ENCODE data around the gene ONECUT3. TPM values are rescaled to one million over a fixed set of nuclear protein-coding genes. Genes with fewer than 3 reads are reported as not detected.

Gene ONECUT3
- total and polyA plus RNA-seq, 2 donors (not counting 3 experiments of a cell fraction or from before 2014, with no cell fraction given), result not detected

GRCh38 chr19:1762243-1763117, 9.2 kb downstream of the ONECUT3 start:
- H3K4me1 ChIP-seq (ENCODE audit: control insufficient read depth, extremely low read depth, insufficient read depth, low read length), result no peaks in the 10 kb centered on the region
- POLR2A ChIA-PET, result no interaction called here
- H3K36me3 ChIP-seq (ENCODE audit: control insufficient read depth in 2 of 2, extremely low read depth in 1 of 2, insufficient read depth in 2 of 2, low read length in 2 of 2), result no peaks in the 10 kb centered on the region
- FAIRE-seq, result no peak
- TF ChIP-seq CTCF (IDR thresholded peaks at IDR 0.05; ENCODE audit: extremely low read depth in 1 of 2, insufficient read depth in 1 of 2, low read depth in 1 of 2, low read length in 2 of 2) (no peak), GATA2 (IDR thresholded peaks at IDR 0.05; ENCODE audit: insufficient read depth, insufficient read length, low read depth, low read length) (no peak), MYC (IDR thresholded peaks at IDR 0.05; ENCODE audit: low read depth, low read length) (no peak), EZH2 (IDR thresholded peaks at IDR 0.05; ENCODE audit: borderline replicate concordance, low read depth, low read length, severe bottlenecking) (no peak), MAX (IDR thresholded peaks at IDR 0.05; ENCODE audit: insufficient read depth, insufficient read length) (no peak), POLR2AphosphoS5 (IDR thresholded peaks at IDR 0.05; ENCODE audit: insufficient read depth, low read depth, low read length) (no peak), FOS (IDR thresholded peaks at IDR 0.05; ENCODE audit: borderline replicate concordance, insufficient read depth, low read length) (no peak), POLR2A (IDR thresholded peaks at IDR 0.05; ENCODE audit: low read depth, low read length) (no peak), JUN (IDR thresholded peaks at IDR 0.05; ENCODE audit: borderline replicate concordance, insufficient read depth, insufficient read length, low read depth) (no peak)
- no peak overlapping the region for H2AFZ ChIP-seq (ENCODE audit: low read depth, low read length)
- CTCF ChIA-PET, result interaction anchor here (0.6 to 1.5 kb wide), 3 partner anchors 18 to 99 kb away, joined by 3 to 5 read pairs (median 4); no protein-coding TSS in a partner anchor
- intact Hi-C loops (cut with micrococcal nuclease) (no loop called here), dilution Hi-C loops (cut with MboI; ENCODE audit: extremely low pct_ligation_motif_present, low sequenced_read_pairs) (no loop called here)
- H4K20me1 ChIP-seq (replicated peaks; ENCODE audit: control insufficient read depth, extremely low read depth, insufficient read depth, low read length), result no peaks in the 10 kb centered on the region
- H3K9ac ChIP-seq (replicated peaks; ENCODE audit: extremely low read depth, insufficient read depth, low read length), result no peak overlapping the region
- H3K27ac ChIP-seq (ENCODE audit: insufficient read depth, low read depth, low read length), result no peak overlapping the region
- H3K4me3 ChIP-seq (replicated peaks in 1 of 3; ENCODE audit: insufficient read depth in 1 of 3, low read depth in 1 of 3, low read length in 3 of 3), result no peak overlapping the region
- no peaks in the 10 kb centered on the region for H3K9me1 ChIP-seq (replicated peaks; ENCODE audit: control insufficient read depth, extremely low read depth, insufficient read depth, low read length)
- DNase-seq (ENCODE audit: low read depth, low spot score), result no peak
- H3K4me2 ChIP-seq (ENCODE audit: insufficient read depth, low read length), result no peak overlapping the region
- no peaks in the 10 kb centered on the region for H3K79me2 ChIP-seq (ENCODE audit: control insufficient read depth, insufficient read depth, low read length)
- H3K9me3 ChIP-seq (replicated peaks; ENCODE audit: control insufficient read depth, insufficient read depth, low read length), result no peaks in the 10 kb centered on the region
- no TSS peak for BruUV-seq (replicated peaks)
- peaks cover 83 to 91% of the 10 kb centered on the region in 2 experiments for H3K27me3 ChIP-seq (ENCODE audit: control insufficient read depth in 2 of 2, insufficient read depth in 2 of 2, low read length in 2 of 2)
